HEK293 (cell line): Measurements from ENCODE around the gene TTLL13.

ENCODE experiments used
- ZBTB17 ChIP-seq: fragments of 450-650 bp; formaldehyde crosslinking; IDR thresholded peaks from 2 replicates; pipeline ENCODE4 v1.5.1; 2016; ENCODE audit warnings: missing biosample characterization, missing genetic modification characterization
- ZNF274 ChIP-seq, 2 experiments: fragments of 200-500 bp in 1 of 2; fragments of 450-650 bp in 1 of 2; sonication (Bioruptor generic) in 1 of 2; formaldehyde crosslinking in 1 of 2; IDR thresholded peaks; 2 replicates each; pipeline versions ENCODE4 v1.5.1 to v1.6.1; 2014 to 2016; ENCODE audit warnings: borderline replicate concordance in 1 of 2, inconsistent platforms in 1 of 2, low read length in 1 of 2, missing biosample characterization in 1 of 2, missing genetic modification characterization in 1 of 2
- ZNF394 ChIP-seq: fragments of 450-650 bp; formaldehyde crosslinking; IDR thresholded peaks from 2 replicates; pipeline ENCODE4 v1.5.1; 2016; ENCODE audit warnings: missing biosample characterization, missing genetic modification characterization, mild to moderate bottlenecking, moderate library complexity, borderline replicate concordance
- ZNF521 ChIP-seq: fragments of 450-650 bp; formaldehyde crosslinking; IDR thresholded peaks from 2 replicates; pipeline ENCODE4 v1.5.1; 2017; ENCODE audit warnings: missing biosample characterization, mild to moderate bottlenecking, missing genetic modification characterization
- ZNF777 ChIP-seq: fragments of 450-650 bp; formaldehyde crosslinking; IDR thresholded peaks from 2 replicates; pipeline ENCODE4 v1.5.1; 2017; ENCODE audit warnings: missing biosample characterization, missing genetic modification characterization, borderline replicate concordance
- ZSCAN30 ChIP-seq: fragments of 450-650 bp; IDR thresholded peaks from 2 replicates; pipeline ENCODE4 v1.5.1; 2018; ENCODE audit warnings: missing biosample characterization, mild to moderate bottlenecking, missing genetic modification characterization, moderate library complexity
- TF ChIP-seq, protein P1 (sequence below): sonication (generic); formaldehyde crosslinking; IDR thresholded peaks from 2 replicates; pipeline ENCODE4 v1.8.1; 2022; ENCODE audit warnings: mild to moderate bottlenecking, moderate library complexity, missing genetic modification reagents
- TF ChIP-seq, protein P2 (sequence below): fragments of 450-650 bp; formaldehyde crosslinking; IDR thresholded peaks from 2 replicates; pipeline ENCODE4 v1.5.1; 2016; ENCODE audit warnings: missing biosample characterization, missing genetic modification characterization
- TF ChIP-seq, protein P3 (sequence below): fragments of 450-650 bp; IDR thresholded peaks from 2 replicates; pipeline ENCODE4 v1.5.1; 2018; ENCODE audit warnings: missing biosample characterization, mild to moderate bottlenecking, missing genetic modification characterization

DNA sequence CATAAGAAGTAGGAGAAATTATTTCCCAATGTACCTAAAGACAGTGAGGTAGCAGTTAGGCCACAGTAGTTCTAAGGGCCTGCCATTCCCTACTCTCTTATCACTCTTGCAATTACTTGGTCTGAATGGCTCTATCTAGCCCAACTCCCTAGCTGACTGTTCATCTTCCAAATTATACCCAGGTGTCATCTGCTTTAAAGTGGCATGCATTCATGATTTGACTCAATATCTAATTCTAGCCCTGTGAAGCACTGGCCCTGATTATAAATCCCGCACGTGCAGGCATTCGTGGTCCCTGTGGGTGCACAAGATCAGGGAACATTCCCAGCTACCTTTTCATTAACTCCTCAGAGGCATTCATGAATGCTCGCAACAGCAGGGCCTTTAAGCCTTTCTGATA lies 59.7 kb downstream of the TTLL13 start:
- TF ChIP-seq ZNF521 (tag by site-specific recombination): no peak
- TF ChIP-seq ZBTB17 (tag by site-specific recombination): no peak
- TF ChIP-seq ZNF777 (tag by site-specific recombination): no peak
- TF ChIP-seq, protein P1, sequence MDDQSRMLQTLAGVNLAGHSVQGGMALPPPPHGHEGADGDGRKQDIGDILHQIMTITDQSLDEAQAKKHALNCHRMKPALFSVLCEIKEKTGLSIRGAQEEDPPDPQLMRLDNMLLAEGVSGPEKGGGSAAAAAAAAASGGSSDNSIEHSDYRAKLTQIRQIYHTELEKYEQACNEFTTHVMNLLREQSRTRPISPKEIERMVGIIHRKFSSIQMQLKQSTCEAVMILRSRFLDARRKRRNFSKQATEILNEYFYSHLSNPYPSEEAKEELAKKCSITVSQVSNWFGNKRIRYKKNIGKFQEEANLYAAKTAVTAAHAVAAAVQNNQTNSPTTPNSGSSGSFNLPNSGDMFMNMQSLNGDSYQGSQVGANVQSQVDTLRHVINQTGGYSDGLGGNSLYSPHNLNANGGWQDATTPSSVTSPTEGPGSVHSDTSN: no peak
- TF ChIP-seq, protein P2, sequence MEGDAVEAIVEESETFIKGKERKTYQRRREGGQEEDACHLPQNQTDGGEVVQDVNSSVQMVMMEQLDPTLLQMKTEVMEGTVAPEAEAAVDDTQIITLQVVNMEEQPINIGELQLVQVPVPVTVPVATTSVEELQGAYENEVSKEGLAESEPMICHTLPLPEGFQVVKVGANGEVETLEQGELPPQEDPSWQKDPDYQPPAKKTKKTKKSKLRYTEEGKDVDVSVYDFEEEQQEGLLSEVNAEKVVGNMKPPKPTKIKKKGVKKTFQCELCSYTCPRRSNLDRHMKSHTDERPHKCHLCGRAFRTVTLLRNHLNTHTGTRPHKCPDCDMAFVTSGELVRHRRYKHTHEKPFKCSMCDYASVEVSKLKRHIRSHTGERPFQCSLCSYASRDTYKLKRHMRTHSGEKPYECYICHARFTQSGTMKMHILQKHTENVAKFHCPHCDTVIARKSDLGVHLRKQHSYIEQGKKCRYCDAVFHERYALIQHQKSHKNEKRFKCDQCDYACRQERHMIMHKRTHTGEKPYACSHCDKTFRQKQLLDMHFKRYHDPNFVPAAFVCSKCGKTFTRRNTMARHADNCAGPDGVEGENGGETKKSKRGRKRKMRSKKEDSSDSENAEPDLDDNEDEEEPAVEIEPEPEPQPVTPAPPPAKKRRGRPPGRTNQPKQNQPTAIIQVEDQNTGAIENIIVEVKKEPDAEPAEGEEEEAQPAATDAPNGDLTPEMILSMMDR (tag by site-specific recombination): no peak
- TF ChIP-seq ZNF274 (IDR thresholded peaks at IDR 0.05; ENCODE audit: low read length): no peak
- no peak for TF ChIP-seq ZNF274 (tag by site-specific recombination; IDR thresholded peaks at IDR 0.05; ENCODE audit: borderline replicate concordance)
- TF ChIP-seq, protein P3, sequence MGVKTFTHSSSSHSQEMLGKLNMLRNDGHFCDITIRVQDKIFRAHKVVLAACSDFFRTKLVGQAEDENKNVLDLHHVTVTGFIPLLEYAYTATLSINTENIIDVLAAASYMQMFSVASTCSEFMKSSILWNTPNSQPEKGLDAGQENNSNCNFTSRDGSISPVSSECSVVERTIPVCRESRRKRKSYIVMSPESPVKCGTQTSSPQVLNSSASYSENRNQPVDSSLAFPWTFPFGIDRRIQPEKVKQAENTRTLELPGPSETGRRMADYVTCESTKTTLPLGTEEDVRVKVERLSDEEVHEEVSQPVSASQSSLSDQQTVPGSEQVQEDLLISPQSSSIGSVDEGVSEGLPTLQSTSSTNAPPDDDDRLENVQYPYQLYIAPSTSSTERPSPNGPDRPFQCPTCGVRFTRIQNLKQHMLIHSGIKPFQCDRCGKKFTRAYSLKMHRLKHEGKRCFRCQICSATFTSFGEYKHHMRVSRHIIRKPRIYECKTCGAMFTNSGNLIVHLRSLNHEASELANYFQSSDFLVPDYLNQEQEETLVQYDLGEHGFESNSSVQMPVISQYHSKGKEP (tag by site-specific recombination): no peak
- TF ChIP-seq ZSCAN30 (tag by site-specific recombination): no peak
- no peak for TF ChIP-seq ZNF394 (tag by site-specific recombination)
